GM19193 (cell line): ENCODE data around the gene BDKRB2.

Experiments used
- POLR2A ChIP-seq: IDR thresholded peaks from 4 replicates; pipeline ENCODE4 v1.6.1; 2011; ENCODE audit not compliant: insufficient read depth, insufficient read length; ENCODE audit errors: extremely low read depth

BDKRB2 gene

DNA sequence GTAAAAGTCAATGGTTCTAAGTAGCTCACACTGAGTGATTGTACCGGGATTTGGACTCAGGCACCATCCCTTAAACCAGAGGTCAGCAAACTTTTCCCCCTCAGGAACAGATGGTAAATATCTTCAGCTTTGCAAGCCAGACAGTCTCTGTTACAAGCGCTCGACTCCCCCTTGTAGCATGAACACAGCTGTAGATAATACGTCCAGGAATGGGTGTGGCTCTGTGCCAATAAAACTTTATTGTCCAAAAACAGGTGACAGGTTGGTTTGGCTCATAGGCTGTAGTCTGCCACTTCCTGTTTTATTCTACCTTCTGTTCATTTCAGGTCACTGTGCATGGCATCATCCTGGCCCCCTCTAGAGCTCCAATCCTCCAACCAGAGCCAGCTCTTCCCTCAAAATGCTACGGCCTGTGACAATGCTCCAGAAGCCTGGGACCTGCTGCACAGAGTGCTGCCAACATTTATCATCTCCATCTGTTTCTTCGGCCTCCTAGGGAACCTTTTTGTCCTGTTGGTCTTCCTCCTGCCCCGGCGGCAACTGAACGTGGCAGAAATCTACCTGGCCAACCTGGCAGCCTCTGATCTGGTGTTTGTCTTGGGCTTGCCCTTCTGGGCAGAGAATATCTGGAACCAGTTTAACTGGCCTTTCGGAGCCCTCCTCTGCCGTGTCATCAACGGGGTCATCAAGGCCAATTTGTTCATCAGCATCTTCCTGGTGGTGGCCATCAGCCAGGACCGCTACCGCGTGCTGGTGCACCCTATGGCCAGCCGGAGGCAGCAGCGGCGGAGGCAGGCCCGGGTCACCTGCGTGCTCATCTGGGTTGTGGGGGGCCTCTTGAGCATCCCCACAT, 58.9 kb downstream of the BDKRB2 start:
- no peak for TF ChIP-seq POLR2A

DNA sequence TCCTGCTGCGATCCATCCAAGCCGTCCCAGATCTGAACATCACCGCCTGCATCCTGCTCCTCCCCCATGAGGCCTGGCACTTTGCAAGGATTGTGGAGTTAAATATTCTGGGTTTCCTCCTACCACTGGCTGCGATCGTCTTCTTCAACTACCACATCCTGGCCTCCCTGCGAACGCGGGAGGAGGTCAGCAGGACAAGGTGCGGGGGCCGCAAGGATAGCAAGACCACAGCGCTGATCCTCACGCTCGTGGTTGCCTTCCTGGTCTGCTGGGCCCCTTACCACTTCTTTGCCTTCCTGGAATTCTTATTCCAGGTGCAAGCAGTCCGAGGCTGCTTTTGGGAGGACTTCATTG, 59.5 kb downstream of the BDKRB2 start:
- TF ChIP-seq POLR2A = no peak

DNA sequence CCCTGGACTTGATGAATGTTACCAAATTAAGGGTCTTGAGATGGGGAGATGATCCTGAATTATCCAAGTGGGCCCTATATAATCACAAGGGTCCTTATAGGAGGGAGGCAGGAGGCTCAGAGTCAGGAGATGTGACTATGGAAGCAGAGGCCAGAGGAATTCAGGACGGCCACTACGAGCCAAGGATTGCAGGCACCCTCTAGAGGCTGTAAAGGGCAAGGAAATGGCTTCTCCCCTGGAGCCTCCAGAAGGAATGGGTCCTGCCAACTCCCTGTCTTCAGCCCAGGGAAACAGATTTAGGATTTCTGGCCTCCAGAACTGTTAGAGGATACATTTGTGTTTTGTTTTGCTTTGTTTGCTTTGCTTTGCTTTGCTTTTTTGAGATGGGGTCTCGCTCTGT, 60.2 kb downstream of the BDKRB2 start:
- TF ChIP-seq POLR2A = no peak

DNA sequence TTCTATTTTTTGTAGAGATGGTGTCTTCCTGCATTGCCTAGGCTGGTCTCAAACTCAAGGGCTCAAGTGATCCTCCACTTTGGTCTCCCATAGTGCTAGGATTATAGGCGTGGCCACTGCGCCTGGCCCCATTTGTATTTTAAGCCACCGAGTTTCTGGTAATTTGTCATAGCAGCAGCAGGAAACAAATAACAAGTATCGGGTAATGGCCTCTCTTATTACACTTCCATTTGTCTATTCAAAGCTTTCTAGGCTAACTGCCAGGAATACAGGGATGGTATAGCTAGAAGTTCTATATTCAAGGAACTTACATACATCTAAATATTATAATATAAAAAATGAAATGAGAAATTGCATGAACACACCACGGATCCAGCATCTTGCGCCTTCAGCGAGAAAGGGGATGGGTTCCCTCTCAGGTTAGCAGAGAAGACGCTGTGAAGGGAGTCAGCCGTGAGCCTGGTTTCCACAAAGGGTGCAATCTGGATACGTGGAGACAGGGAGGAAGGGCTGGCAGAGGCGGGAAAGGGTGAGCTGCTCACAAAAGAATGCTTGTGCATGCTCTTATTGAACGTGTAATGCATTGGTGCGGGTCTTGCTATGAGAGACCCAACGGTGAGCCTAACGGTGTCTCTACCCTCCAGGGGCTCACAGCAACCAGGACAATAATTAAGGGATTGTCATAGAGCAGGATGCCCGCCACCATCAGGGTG, 60.9 kb downstream of the BDKRB2 start:
- no peak for TF ChIP-seq POLR2A

DNA sequence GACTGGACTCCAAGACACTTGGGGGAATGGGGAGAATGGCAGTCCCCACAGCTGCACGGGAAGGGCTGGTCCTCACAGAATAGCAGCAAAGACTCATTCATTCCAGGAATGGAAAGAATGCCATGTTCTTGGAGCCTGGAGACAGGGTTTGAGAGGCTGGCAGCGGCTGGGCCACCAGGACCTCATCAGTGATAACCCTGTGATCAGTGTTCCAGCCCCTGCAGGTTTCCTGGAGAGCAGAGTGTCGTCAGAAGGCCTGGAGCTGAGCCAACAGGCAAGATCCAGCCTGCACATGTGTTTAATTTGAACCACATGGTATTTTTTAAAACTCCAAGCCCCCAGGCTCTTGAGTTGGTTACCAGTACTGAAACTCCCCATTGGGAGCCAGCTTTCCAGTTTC, 62.7 kb downstream of the BDKRB2 start:
- no peak for TF ChIP-seq POLR2A

DNA sequence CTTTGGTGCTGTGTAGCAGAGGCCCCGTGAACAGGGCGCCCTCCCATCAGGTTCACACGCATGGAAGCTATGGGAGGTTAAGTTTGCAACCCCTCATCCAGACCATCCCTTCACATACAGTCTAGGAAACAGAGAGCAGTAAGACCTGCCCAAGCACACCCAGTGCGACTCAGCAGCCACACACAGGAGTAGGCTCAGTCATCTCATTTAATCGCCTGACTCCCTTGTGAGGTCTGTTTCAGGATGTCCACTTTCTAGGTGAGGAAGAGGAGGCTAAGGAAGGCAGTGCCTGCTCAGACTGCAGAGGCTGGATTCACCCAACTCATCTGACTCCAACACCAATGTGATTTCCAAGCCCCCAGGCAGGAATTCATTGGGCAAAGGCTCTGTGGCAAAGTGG, 63.3 kb downstream of the BDKRB2 start:
- TF ChIP-seq POLR2A = no peak

DNA sequence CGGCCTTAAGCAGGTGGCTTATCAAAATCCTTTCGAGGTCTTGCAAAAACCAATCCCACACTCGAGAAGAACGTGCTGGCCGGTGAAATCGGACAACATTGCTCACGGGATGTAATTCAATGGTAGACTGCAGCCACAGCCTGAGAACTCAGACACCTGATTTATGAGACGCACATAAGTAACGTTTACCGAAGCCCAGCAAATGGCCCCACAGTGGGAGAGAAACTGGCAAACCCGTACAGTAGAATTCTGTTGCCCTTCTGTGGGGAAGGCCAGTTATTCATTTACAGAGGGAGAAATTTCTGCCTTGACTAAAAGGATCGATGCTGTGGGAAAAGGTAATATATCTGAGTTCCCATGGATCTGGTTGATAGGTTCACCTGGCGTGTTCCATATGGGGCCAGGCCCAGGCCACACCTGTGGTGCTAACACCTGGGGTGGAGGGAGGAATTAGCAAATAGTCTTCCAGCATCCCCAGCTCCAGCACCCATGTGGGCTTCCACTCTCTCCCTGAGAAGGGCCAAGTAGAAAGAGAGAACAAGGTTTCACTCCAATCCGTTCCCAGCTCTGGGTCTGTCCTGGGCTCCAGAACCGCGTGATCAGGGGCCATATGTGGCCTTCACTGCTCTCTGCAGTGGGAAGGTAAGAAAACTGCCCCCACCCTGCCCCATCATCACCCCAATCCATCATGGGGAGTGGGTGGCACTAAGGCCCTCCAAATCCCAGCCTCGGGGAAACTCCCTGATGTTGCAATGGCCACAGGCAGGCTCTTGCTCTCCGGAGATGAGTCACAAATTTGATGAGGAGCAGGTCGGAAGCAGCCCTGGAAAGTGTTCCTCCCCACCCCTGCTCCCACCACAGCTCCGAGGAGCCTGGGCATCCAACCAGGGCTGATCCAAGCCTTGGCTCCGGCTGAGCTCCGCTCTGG, 64.1 kb downstream of the BDKRB2 start:
- no peak for TF ChIP-seq POLR2A

DNA sequence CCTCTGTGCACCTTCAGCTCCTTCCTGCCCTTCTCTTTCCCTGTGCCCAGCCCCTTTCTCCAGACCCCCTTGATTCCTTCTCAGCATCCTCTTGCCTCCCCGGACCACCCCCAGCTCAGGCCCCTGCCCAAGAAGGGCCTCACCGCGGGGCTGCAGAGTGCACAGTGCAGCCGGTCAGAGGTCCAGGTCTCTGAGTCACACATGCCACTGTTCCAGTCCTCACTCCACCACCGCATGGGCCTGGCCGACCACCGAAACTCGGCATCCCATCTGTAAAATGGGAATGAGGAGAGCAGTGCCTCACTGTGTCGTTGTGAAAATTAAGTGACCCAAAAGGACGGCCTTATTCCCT, 64.7 kb downstream of the BDKRB2 start:
- no peak for TF ChIP-seq POLR2A

DNA sequence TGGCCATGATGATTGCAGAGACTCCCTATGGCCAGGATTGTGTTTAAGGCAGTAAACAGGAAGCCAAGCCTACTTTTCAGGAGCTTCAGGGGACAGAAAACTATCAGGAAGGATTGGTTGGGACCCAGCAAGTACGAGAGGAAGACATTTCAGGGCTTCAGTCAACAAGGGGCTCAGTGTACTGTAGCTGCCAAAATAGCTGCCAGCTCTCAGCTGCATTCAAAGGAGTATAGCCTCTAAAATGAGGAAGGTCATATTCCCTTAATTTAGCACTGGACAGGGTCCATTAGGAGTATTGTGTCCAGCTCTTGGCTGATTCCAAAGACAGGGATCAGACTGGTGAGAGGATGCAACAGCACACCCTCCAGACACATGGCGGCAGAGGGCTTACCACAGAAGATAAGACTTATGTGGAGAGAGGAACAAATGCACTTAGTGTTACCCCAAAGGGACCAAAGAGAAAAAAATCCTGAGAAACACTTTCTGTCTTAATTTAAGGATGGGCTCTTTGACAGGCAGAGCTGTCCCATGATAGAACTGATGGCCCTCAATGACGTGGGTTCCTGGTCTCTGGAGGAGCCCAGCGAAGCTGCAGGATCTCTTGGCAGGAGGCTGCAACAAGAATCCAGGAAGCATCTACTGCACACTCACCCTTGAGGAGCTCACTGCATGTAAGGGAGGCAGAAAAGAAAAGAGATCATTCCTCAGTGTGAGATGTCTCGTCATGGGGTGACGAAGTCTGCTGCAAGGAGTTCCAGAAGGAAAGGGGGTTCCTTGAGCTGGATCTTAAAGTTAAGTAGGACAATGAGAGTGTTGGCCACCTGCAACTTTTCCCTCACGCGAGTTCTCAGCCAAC, 66.2 kb downstream of the BDKRB2 start:
- TF ChIP-seq POLR2A = no peak

DNA sequence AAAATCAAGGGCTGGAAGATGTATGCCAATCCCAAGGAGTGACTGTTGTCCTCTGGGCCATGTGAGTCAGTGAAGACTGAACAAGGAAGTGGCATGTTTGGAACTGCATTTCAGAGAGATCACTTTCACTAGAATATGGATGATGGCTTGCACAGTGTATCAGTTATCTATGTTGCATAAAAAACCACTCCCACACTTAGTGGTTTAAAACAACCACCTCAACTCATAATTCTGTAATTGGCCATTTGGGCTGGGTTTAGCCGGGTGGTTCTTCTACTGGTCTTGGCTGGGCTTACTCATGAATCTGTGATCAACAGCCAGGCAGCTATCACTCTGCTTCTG, 66.8 kb downstream of the BDKRB2 start:
- no peak for TF ChIP-seq POLR2A

DNA sequence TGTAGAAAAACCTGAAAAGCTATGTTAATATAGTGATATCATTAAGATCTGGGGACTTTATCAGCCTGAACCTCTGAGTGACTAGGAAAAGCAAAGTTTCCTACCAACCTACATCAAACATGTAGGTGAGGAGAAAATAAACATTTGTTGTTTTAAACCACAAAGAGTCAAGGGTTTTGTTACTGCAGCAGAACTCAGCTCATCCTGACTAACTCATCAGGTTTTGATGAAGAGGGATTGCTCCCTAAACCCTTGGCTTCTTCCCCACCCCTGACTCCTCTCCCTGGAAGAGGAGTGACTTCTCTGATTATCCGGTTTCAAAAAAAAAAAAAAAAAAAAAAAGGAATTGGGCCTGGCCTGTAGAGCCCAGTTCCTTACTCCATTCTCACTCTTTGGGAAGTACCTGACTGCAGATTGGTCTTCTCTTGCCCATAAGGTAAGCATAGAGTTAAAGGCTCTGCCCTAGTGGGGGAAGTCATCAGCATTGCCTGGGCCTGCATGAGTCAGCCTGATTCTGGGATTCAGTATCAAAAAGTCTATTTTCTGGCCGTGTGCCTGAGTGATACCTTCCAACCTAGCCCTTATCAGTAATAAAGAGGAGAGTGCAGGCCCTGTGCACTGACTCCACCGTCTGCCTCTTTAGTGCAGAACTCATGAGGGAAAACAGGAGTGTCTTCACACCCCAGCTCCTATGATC, 68.3 kb downstream of the BDKRB2 start:
- TF ChIP-seq POLR2A = no peak

DNA sequence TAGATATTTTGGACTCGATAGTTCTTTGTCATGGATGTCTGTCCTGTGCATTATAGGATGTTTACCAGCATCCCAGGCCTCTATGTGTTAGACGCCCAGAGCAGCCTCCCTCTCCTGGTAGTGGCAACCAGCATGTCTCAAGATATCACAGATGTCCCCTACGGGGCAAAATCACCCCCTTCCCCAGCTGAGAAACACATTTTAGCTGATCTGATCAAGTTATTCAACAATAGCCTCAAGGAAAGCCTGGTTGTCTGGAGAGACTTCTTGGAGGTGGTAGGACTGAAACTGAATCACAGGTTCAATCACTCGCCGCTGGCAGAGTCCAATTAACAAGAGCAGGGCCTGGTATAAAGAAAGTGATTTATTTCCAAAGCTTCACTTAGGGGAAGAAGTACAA, 69.0 kb downstream of the BDKRB2 start:
- TF ChIP-seq POLR2A = no peak

DNA sequence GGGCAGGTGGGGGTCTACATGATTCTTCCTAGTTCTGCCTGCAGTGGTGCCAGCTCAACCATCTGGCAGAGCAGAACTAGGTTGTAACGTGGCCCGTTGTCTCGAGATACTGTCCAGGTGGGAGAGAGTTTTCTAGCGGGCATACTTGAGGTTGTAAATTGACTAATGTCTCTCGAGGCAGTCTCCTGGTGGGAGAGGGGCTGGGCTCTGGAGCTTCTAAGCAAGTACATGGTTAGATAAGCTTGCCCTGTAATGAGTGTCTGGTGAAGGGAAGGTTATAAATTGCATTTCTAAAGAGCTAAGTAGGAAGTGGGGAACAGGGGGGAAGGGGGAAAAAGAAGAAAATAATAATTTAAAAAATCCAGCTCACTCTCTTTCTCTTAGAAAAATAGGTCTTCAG, 69.5 kb downstream of the BDKRB2 start:
- TF ChIP-seq POLR2A = no peak

DNA sequence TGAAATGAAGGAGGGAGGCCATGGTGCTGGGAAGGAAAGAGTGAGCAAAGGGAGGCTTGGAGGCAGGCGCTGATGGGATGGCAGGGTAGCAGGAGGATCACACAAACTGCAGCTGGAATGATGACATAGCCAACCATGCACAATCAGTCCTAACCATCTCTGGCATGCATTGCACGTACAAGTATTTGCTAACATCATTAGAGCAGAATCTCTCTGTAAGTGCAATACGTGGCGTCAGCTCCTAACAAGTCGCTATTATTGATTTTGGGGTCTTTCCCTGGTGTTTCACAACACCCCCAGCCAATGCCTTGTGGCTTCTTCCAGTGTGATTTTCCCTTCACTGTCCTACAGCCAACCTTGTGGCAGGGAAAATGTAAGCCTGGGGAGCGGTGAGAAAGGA, 69.9 kb downstream of the BDKRB2 start:
- TF ChIP-seq POLR2A = no peak
